H1 (cell line): ENCODE measurements around the gene MYOC. TPM values are rescaled to one million over a fixed set of nuclear protein-coding genes. Genes with fewer than 3 reads are reported as not detected.
A peak's percentile ranks its signal among the peaks of the same experiment; 100 is the strongest.

Experiments used
- CTCF ChIA-PET: fragments of 300-600 bp; sonication (Branson Sonifier 250); formaldehyde crosslinking; loops from one replicate; lab custom pipeline; 2021; ENCODE audit not compliant: partially characterized antibody; lab: Charles Lee
- POLR2A ChIA-PET: fragments of 300-600 bp; sonication (Branson Sonifier 250); formaldehyde crosslinking; loops from one replicate; lab custom pipeline; 2021; ENCODE audit warnings: inconsistent platforms; ENCODE audit not compliant: partially characterized antibody; lab: Charles Lee
- DNase-seq, 2 experiments: peaks; one replicate each; pipeline versions ENCODE4 v3.0.0 to v3.0.0-alpha.2; 2010 to 2022; ENCODE audit warnings: low spot score in 2 of 2, low read depth in 1 of 2, mixed read lengths in 1 of 2
- FAIRE-seq: peaks from 2 replicates; lab custom pipeline; 2011; peaks lifted over from hg19 to GRCh38; lab: Jason Lieb, UNC
- H2AFZ ChIP-seq: 2 replicates; pipeline ENCODE4 v1.8.1; 2012; ENCODE audit warnings: low read length, inconsistent platforms
- H2AK5ac ChIP-seq: 2 replicates; pipeline ENCODE4 v1.6.1; 2013; ENCODE audit warnings: low read depth, low read length
- H2BK120ac ChIP-seq: replicated peaks from 2 replicates; pipeline ENCODE3; 2013; ENCODE audit warnings: low read depth, low read length, inconsistent platforms
- H2BK12ac ChIP-seq: 2 replicates; pipeline ENCODE4 v1.6.1; 2013; ENCODE audit warnings: low read depth, low read length
- H2BK15ac ChIP-seq: 2 replicates; pipeline ENCODE4 v1.6.1; 2013; ENCODE audit warnings: low read length
- H2BK20ac ChIP-seq: 2 replicates; pipeline ENCODE4 v1.6.1; 2013; ENCODE audit warnings: low read length
- H2BK5ac ChIP-seq: 2 replicates; pipeline ENCODE4 v1.6.1; 2013; ENCODE audit warnings: low read depth, low read length
- H3K14ac ChIP-seq: 2 replicates; pipeline ENCODE4 v1.6.1; 2013; ENCODE audit warnings: inconsistent platforms; ENCODE audit not compliant: insufficient read length
- H3K18ac ChIP-seq: 2 replicates; pipeline ENCODE4 v1.6.1; 2013; ENCODE audit warnings: low read length; ENCODE audit errors: extremely low read depth
- H3K23ac ChIP-seq: 2 replicates; pipeline ENCODE4 v1.6.1; 2013; ENCODE audit warnings: inconsistent platforms; ENCODE audit not compliant: insufficient read length
- H3K23me2 ChIP-seq: 2 replicates; pipeline ENCODE4 v1.6.1; 2013; ENCODE audit warnings: low read depth, low read length
- H3K27ac ChIP-seq: 2 replicates; pipeline ENCODE4 v1.6.1; 2011; ENCODE audit warnings: low read depth, low read length, inconsistent platforms
- H3K27me3 ChIP-seq, 4 experiments: replicated peaks in 1 of 4; 1 replicate in 1 of 4; 2 replicates in 3 of 4; pipeline versions ENCODE4 v1.6.1 to v1.8.1; 2011 to 2013; ENCODE audit warnings: low read length in 3 of 4, mild to moderate bottlenecking in 3 of 4, inconsistent platforms in 2 of 4, mixed read lengths in 2 of 4, moderate library complexity in 1 of 4; ENCODE audit not compliant: control insufficient read depth in 3 of 4, insufficient read depth in 3 of 4; ENCODE audit errors: extremely low read depth in 1 of 4
- H3K36me3 ChIP-seq, 4 experiments: 2 replicates each; pipeline versions ENCODE4 v1.6.1 to v1.8.1; 2011 to 2013; ENCODE audit warnings: mild to moderate bottlenecking in 4 of 4, low read length in 3 of 4, moderate library complexity in 2 of 4, control low read depth in 1 of 4, inconsistent platforms in 1 of 4; ENCODE audit not compliant: insufficient read depth in 4 of 4, control insufficient read depth in 2 of 4
- H3K4ac ChIP-seq: replicated peaks from 2 replicates; pipeline ENCODE3; 2013; ENCODE audit warnings: low read length, low read depth, mixed read lengths, inconsistent platforms; ENCODE audit not compliant: insufficient read length
- H3K4me1 ChIP-seq, 4 experiments: replicated peaks in 1 of 4; 1 replicate in 1 of 4; 2 replicates in 3 of 4; pipeline versions ENCODE4 v1.6.1 to v1.8.1; 2011 to 2013; ENCODE audit warnings: low read length in 3 of 4, inconsistent platforms in 2 of 4, mixed read lengths in 1 of 4; ENCODE audit not compliant: insufficient read depth in 4 of 4, control insufficient read depth in 3 of 4
- H3K4me2 ChIP-seq, 2 experiments: 2 replicates each; pipeline versions ENCODE4 v1.6.1 to v1.8.1; 2011 to 2013; ENCODE audit warnings: low read depth in 2 of 2, low read length in 2 of 2, control low read depth in 1 of 2, inconsistent platforms in 1 of 2, mild to moderate bottlenecking in 1 of 2; ENCODE audit not compliant: insufficient read depth in 1 of 2
- H3K4me3 ChIP-seq, 4 experiments: fragments of 200-600, 300-600 bp in 1 of 4; sonication (generic), shearing (Covaris generic), sonication (Bioruptor Twin) in 1 of 4; 2 replicates each; pipeline versions ENCODE4 v1.5.1 to v1.8.1; 2011 to 2016; ENCODE audit warnings: low read length in 4 of 4, low read depth in 3 of 4, control low read depth in 2 of 4, inconsistent platforms in 2 of 4, mild to moderate bottlenecking in 2 of 4, mixed read lengths in 1 of 4, moderate library complexity in 1 of 4; ENCODE audit not compliant: insufficient read depth in 2 of 4; ENCODE audit errors: extremely low read depth in 1 of 4
- H3K56ac ChIP-seq: replicated peaks from 2 replicates; pipeline ENCODE3; 2013; ENCODE audit warnings: low read depth, mild to moderate bottlenecking, mixed read lengths, low read length, inconsistent platforms; ENCODE audit not compliant: insufficient read length
- H3K79me1 ChIP-seq: 2 replicates; pipeline ENCODE4 v1.6.1; 2013; ENCODE audit warnings: low read depth, low read length, control low read depth
- H3K79me2 ChIP-seq, 2 experiments: 2 replicates each; pipeline versions ENCODE4 v1.6.1 to v1.8.1; 2012 to 2013; ENCODE audit warnings: low read length in 2 of 2, mild to moderate bottlenecking in 2 of 2, inconsistent platforms in 1 of 2; ENCODE audit not compliant: insufficient read depth in 2 of 2, control insufficient read depth in 1 of 2
- H3K9ac ChIP-seq, 4 experiments: replicated peaks in 1 of 4; 1 replicate in 1 of 4; 2 replicates in 3 of 4; pipeline versions ENCODE4 v1.6.1 to v1.8.1; 2011 to 2013; ENCODE audit warnings: low read depth in 3 of 4, low read length in 3 of 4, control low read depth in 2 of 4, mild to moderate bottlenecking in 2 of 4, moderate library complexity in 2 of 4, inconsistent platforms in 1 of 4; ENCODE audit errors: extremely low read depth in 1 of 4
- H3K9me3 ChIP-seq, 2 experiments: 2 replicates each; pipeline versions ENCODE4 v1.6.1 to v1.8.1; 2012 to 2013; ENCODE audit warnings: mild to moderate bottlenecking in 2 of 2, moderate library complexity in 2 of 2, control low read depth in 1 of 2, inconsistent platforms in 1 of 2, low read depth in 1 of 2, low read length in 1 of 2, mixed read lengths in 1 of 2; ENCODE audit not compliant: insufficient read depth in 2 of 2
- H4K20me1 ChIP-seq, 2 experiments: replicated peaks in 1 of 2; 2 replicates each; pipeline versions ENCODE3 to v1.8.1; 2011 to 2013; ENCODE audit warnings: inconsistent platforms in 2 of 2, low read length in 2 of 2, mild to moderate bottlenecking in 1 of 2; ENCODE audit not compliant: insufficient read depth in 2 of 2, control insufficient read depth in 1 of 2
- H4K5ac ChIP-seq: 2 replicates; pipeline ENCODE4 v1.6.1; 2013; ENCODE audit warnings: low read length, low read depth, mixed read lengths, inconsistent platforms; ENCODE audit not compliant: insufficient read length
- H4K8ac ChIP-seq: 2 replicates; pipeline ENCODE4 v1.8.0; 2013; ENCODE audit warnings: mild to moderate bottlenecking, moderate library complexity, low read length, inconsistent platforms; ENCODE audit not compliant: insufficient read depth; ENCODE audit errors: extremely low read depth
- H4K91ac ChIP-seq: replicated peaks from 2 replicates; pipeline ENCODE3; 2013; ENCODE audit warnings: low read length, mixed read lengths, inconsistent platforms; ENCODE audit not compliant: insufficient read length
- ASH2L ChIP-seq: fragments of 200-600, 300-600 bp; sonication (generic); IDR thresholded peaks from one replicate; pipeline ENCODE4 v1.7.1; 2017; ENCODE audit warnings: low read length
- BACH1 ChIP-seq: IDR thresholded peaks from 2 replicates; pipeline ENCODE4 v1.6.1; 2012; ENCODE audit warnings: low read length, improper control_type of control experiment
- GABPA ChIP-seq: IDR thresholded peaks from 2 replicates; pipeline ENCODE4 v1.6.1; 2011; ENCODE audit warnings: mild to moderate bottlenecking, low read length, moderate library complexity, borderline replicate concordance; ENCODE audit not compliant: insufficient read depth
- JUN ChIP-seq: IDR thresholded peaks from 2 replicates; pipeline ENCODE4 v1.6.1; 2011; ENCODE audit warnings: low read depth, mild to moderate bottlenecking, improper control_type of control experiment, low read length
- JUND ChIP-seq: IDR thresholded peaks from 2 replicates; pipeline ENCODE4 v1.6.1; 2011; ENCODE audit warnings: mild to moderate bottlenecking, improper control_type of control experiment, low read length
- KDM4A ChIP-seq: IDR thresholded peaks from one replicate; pipeline ENCODE4 v1.7.1; 2012; ENCODE audit warnings: low read depth, mild to moderate bottlenecking, moderate library complexity, low read length, inconsistent platforms; ENCODE audit not compliant: severe bottlenecking
- NRF1 ChIP-seq: IDR thresholded peaks from 2 replicates; pipeline ENCODE4 v1.6.1; 2011; ENCODE audit warnings: mild to moderate bottlenecking, low read depth, low read length, improper control_type of control experiment
- PHF8 ChIP-seq: fragments of 200-600 bp; sonication (generic); conservative IDR thresholded peaks from 2 replicates; pipeline ENCODE4 v1.7.1; 2012; ENCODE audit warnings: low read depth, mild to moderate bottlenecking, inconsistent platforms, low read length, moderate library complexity
- POU5F1 ChIP-seq: IDR thresholded peaks from 2 replicates; pipeline ENCODE4 v1.6.1; 2011; ENCODE audit warnings: low read depth, mild to moderate bottlenecking, low read length, moderate library complexity
- RNF2 ChIP-seq: fragments of 200-900, 300-1000 bp; sonication (generic); IDR thresholded peaks from 2 replicates; pipeline ENCODE4 v1.7.1; 2016; ENCODE audit warnings: borderline replicate concordance, low read depth, mild to moderate bottlenecking, antibody characterized with exemption, low read length; ENCODE audit not compliant: poor library complexity, severe bottlenecking; ENCODE audit errors: missing control alignments
- SUZ12 ChIP-seq: fragments of 200-600 bp; sonication (generic); IDR thresholded peaks from 2 replicates; pipeline ENCODE4 v1.6.1; 2012; ENCODE audit warnings: mild to moderate bottlenecking, inconsistent platforms, low read length, moderate library complexity, mixed read lengths
- WGBS, 2 experiments: shearing (Covaris generic) in 1 of 2; methylation state at CpG; one replicate each; pipeline versions ENCODE4 v1.1.6 to v1.1.7; 2013 to 2015; ENCODE audit warnings: low lambda C conversion rate in 2 of 2, mixed read lengths in 2 of 2, inconsistent platforms in 1 of 2, low coverage in 1 of 2, missing lambda C conversion rate in 1 of 2; ENCODE audit not compliant: insufficient replicate concordance in 2 of 2, insufficient coverage in 1 of 2, insufficient read length in 1 of 2; ENCODE audit errors: extremely low coverage in 1 of 2, missing lambda C conversion rate in 1 of 2; 5-methylcytosine and 5-hydroxymethylcytosine counted together
- polyA plus RNA-seq, 7 experiments: library from polyadenylated mRNA; depleted of rRNA in 3 of 7; stranded (reverse) in 5 of 7; unstranded in 2 of 7; fragments of >200 nt in 5 of 7; fragments of 200-250 nt in 2 of 7; gene quantifications; 1 replicate in 5 of 7; 2 replicates in 1 of 7; 4 replicates in 1 of 7; pipeline versions ENCODE4 v1.2.1 to v1.2.3, GENCODE V29; 2011 to 2013; ENCODE audit warnings: missing spikeins in 2 of 7, mixed read lengths in 2 of 7
- total RNA-seq: library from RNA; stranded (reverse); fragmentation: NEBNext Ultra II Directional; extraction: Animal tissue kit (Norgen Biotek cat#: 25700); gene quantifications from 2 replicates; pipeline ENCODE4 v1.2.1, GENCODE V29; 2021
- TF ChIP-seq, protein P1 (sequence below): IDR thresholded peaks from 2 replicates; pipeline ENCODE4 v1.6.1; 2012; ENCODE audit warnings: inconsistent platforms
- TF ChIP-seq, protein P2 (sequence below): IDR thresholded peaks from 2 replicates; pipeline ENCODE4 v1.6.1; 2011; ENCODE audit warnings: low read length, improper control_type of control experiment

The MYOC gene
- total and polyA plus RNA-seq, 2 of the 8 experiments (the other 6 are each of a cell fraction or from before 2014, with no cell fraction given) = not detected

DNA sequence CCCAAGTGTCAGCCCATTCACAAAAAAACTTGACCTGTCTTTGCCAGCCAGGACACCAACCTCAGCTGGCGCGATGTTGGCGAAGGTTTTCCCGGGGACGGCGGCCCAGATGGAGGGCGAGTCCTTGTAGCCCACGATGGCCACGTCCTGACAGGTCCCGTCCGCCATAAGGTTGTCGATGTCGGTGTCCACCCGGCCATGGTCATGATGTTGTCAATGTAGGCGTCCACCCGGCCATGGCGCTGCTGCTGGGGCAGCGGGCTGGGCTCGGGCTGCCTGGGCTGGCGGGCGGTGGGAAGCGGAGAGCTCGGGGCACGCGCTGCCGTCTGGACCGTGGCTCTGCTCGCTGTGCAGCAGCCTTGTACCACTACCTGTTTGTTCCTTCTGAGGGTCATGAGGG lies 18.3 kb upstream of the MYOC start:
- Histone ChIP-seq H2BK15ac (no peak overlapping the region), H3K23me2 (no peaks in the 10 kb centered on the region), H2BK5ac (no peak overlapping the region), H3K56ac (no peak overlapping the region), H4K91ac (no peak overlapping the region), H3K27ac (no peak overlapping the region), H3K27me3 (no peaks in the 10 kb centered on the region), H3K79me1 (no peaks in the 10 kb centered on the region), H3K4ac (no peak overlapping the region), H3K9ac (no peak overlapping the region), H3K18ac (no peak overlapping the region), H3K79me2 (no peaks in the 10 kb centered on the region), H3K14ac (no peak overlapping the region), H3K9me3 (no peaks in the 10 kb centered on the region), H4K5ac (no peak overlapping the region), H2AK5ac (no peak overlapping the region), H2AFZ (no peak overlapping the region), H2BK20ac (no peak overlapping the region), H2BK12ac (no peak overlapping the region), H3K36me3 (no peaks in the 10 kb centered on the region), H4K8ac (0 out of 2 replicates have a peak overlapping the region, but pooled peaks have one; percentile 42), H3K23ac (no peak overlapping the region), H3K4me3 (no peak overlapping the region), H2BK120ac (no peak overlapping the region), H3K4me2 (no peak overlapping the region), H4K20me1 (no peaks in the 10 kb centered on the region), H3K4me1 (no peaks in the 10 kb centered on the region)
- FAIRE-seq (no peak), DNase-seq (no peak)
- POLR2A ChIA-PET = no interaction called here
- WGBS, 2 experiments = 96% methylated on average over 21 of the region's 28 CpGs; no CpG with 5 or more reads in 1 of the 2 experiments
- CTCF ChIA-PET = interaction anchor here (1.3 to 8.0 kb wide), 2 partner anchors 15 to 31 kb away, joined by 3 to 61 read pairs; no protein-coding TSS in a partner anchor
- no peak for TF ChIP-seq KDM4A
- TF ChIP-seq SUZ12 = no peak
- no peak for TF ChIP-seq ASH2L
- no peak for TF ChIP-seq NRF1
- no peak for TF ChIP-seq POU5F1
- no peak for TF ChIP-seq RNF2
- TF ChIP-seq JUN = no peak
- no peak for TF ChIP-seq JUND
- TF ChIP-seq BACH1 = no peak
- TF ChIP-seq, protein P1, sequence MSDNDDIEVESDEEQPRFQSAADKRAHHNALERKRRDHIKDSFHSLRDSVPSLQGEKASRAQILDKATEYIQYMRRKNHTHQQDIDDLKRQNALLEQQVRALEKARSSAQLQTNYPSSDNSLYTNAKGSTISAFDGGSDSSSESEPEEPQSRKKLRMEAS = no peak
- TF ChIP-seq GABPA = no peak
- no peak for TF ChIP-seq PHF8
- TF ChIP-seq, protein P2, sequence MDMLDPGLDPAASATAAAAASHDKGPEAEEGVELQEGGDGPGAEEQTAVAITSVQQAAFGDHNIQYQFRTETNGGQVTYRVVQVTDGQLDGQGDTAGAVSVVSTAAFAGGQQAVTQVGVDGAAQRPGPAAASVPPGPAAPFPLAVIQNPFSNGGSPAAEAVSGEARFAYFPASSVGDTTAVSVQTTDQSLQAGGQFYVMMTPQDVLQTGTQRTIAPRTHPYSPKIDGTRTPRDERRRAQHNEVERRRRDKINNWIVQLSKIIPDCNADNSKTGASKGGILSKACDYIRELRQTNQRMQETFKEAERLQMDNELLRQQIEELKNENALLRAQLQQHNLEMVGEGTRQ = no peak
